Stimulated activated CD8-positive, alpha-beta memory T cell treated with anti-CD3 and anti-CD28 coated beads, Interleukin-15, amount 100 ng/mL, for 24 hours (primary cell): ENCODE measurements around the gene SSTR5.
A peak's percentile ranks its signal among the peaks of the same experiment; 100 is the strongest.

Experiments used
- DNase-seq: peaks from one replicate; pipeline ENCODE4 v3.0.0-alpha.2; 2020; ENCODE audit warnings: low read depth

SSTR5 gene

DNA sequence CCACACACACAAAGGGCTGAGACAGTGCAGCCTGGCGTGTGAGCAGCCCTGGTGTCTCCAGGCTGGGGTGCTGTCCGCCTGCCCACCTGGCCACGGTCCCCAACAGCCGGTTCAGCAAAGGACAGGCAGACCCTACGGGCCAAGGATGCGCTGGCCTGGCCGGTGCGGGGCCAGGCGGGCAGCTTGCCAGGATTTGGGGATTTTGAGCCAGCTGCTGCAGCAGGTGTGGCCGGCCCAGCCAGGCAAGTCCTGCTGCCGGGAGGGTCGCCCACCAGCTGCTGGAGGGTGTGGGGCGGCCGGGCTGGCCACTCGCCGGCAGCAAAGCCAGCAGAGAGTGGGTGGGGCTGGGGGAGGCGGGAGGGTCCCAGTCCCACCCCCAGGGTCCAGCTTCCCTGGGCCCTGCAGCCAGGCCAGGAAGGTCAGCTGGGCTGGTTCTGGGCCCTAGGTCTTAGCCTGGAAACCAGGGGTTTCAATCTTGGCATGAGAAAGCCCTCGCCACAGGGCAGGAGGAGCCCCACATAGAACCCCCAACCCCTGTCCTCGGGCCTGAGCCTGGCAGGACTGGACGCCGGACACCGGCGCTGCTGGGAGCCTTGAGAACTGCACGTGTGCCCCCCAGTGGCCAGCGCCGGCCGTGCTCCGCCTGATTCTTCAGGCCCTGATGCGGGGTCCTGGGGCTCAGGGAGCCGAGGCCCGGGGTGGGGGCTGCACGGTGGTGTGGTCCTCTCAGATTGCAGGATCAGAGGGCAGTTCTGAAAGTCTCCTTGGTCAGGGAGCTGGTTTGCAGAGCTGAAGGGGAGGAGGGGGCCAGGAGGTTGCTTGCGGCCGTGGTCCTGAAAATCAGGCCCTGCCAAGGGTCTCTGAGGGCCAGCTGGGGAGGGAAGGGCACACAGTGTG lies 17.6 kb upstream of the SSTR5 start:
- DNase-seq: peak; percentile 11

- no peak for DNase-seq
These were observed 17.0 kb upstream of the SSTR5 start for GRCh38 chr16:1055557-1055924.

DNA sequence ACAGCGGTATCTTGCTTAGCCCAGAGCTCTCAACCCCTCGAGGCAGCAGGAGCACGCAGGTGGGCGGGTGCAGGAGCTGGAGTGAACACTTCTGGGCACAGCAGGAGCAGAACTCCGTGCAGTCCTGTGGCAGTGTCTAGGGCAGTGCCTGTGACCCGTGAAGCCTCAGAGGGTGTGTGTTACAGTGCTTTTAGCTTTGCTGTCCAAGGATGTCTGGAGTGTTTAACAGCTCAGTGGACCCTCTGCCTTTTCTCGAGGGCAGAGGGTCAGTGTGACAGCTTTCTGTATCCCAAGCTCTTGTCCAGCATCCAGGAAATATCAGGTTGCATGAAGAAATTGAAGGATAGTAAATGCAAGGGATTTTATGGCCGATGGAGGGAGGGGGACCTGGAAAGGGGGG lies 16.4 kb upstream of the SSTR5 start:
- DNase-seq: no peak

DNA sequence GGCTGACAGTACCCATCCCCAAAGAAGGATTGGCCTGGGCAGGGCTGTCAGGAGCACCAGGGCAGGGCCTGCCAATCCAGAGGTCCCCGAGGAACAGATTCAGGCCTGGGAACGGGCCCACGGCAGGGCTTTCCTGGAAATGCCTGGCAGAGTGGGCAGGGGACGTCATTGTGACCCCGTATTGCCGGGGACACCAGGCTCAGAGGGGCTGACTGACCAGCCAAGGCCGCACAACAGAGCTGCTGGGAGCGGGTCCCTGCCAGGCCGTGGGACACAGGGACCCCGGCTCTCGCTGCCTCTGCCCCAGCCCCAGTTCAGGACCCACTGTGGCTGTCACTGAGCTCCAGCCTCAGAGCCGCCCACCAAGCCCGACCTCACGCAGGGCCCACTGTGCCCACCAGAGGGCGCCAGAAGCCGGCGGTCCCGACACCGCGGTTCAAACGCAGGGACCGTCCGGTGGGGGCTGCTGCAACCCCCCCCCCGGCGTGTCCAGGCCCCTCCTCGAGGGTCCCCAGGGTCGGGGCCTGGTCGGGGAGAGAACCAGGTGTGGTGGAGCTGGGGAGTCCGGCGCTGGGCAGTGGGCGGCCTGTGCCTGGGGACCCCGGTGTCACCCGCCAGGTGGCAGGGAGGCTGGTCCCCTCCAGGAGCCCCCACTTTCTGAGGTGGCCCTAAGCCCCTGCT lies 15.2 kb upstream of the SSTR5 start:
- DNase-seq: peak; percentile 78

- DNase-seq: no peak
These were observed 14.3 kb upstream of the SSTR5 start for GRCh38 chr16:1058216-1058615.

DNA sequence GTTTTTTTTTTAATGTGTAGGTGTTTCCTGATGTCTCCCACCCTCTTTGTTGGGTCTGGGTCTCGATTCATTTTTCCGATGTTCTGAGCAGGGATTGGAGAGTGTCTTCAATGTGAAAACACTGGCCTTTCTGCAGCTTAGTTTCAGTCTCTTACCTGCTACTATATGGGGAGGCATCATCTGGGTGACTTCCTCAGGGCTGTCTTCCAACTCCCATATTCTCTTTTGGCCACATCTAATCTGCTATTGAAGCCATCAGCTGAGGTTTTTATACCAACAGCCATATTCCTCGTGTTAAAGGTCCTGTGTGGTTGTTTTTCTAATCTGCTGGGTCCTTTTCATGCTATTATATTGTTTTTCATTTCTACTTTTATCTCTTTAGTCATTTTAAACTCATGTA lies 13.2 kb upstream of the SSTR5 start:
- no peak for DNase-seq

- no peak for DNase-seq
These were observed 11.9 kb upstream of the SSTR5 start for GRCh38 chr16:1060416-1061340.

- no peak for DNase-seq
These were observed 10.6 kb upstream of the SSTR5 start for GRCh38 chr16:1061769-1062505.

DNA sequence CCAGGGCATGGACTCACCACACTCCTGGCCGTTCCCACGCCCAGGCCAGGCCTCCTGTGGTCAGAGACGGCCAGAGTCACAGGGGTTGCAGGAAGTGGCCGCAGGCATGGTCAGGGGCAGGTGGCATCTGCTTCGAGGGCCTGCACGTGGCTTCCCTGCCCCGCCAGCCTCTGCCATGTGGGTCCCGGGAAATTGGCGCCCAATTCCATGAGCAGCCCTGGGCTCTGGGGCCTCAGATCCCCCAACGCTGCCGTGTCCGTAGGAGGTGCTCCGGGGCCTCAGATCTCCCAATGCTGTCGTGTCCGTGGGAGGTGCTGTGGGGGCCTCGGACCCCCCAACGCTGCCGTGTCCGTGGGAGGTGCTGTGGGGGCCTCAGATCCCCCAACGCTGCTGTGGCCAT lies 9.7 kb upstream of the SSTR5 start:
- DNase-seq: no peak

GRCh38 chr16:1063728-1064127 lies 8.8 kb upstream of the SSTR5 start:
- DNase-seq: no peak

DNA sequence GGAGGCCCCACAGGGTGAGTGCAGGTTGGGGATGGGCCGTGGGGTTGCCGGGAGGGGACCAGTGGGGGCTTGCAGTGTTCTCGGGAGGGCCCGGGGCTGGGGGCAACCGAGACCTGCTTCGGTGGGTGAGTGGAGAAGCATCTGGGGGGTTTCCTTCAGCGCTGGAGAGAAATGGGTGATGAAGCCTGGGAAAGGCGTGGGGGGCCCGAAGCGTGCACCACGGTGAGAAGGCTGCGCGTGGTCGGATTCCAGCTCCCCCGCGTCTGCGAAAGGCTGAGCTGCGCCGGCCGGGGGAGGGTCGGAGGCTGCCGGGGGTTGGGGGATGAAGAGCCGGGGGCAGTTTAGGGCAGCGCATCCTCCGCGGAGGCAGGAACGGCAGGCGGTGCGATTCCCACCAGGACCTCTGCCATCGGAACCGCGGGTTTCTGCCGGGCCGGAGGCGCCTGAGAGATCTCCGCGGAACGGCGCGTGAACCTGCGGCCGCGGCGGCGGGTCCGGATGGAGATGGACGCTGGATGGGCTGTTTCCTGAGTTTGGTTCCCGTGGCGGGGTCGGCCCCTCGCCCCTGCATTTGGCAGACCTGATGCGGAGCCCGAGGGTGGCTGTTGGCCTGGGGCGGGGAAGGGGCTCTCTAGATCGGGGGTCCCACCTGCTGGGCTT lies 6.9 kb upstream of the SSTR5 start:
- no peak for DNase-seq

DNA sequence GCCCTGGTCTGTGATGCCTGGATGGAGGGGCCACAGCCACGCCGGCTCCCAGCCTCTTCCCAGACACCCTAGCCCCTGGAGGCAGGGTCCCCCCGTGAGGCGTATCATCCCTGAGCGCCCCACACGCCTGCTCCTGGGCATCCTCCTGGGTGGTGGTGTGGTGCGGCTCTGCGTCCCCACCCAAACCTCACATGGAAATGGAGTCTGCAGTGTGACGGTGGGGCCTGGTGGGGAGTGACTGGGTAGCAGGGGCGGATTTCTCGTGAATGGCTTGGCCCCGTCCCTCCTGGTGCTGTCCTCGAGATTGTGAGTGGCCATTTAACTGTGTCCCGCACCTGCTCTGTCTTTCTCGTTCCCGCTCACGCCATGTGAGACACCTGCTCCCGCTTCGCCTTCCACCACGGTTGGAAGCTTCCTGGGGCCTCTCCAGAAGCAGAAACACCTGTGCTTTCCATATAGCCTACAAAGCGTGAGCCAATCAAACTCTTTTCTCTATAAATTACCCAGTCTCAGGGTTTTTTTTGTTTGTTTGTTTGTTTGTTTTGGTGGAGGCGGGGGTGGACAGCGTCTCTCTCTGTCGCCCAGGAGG lies 5.9 kb upstream of the SSTR5 start:
- DNase-seq: no peak

DNA sequence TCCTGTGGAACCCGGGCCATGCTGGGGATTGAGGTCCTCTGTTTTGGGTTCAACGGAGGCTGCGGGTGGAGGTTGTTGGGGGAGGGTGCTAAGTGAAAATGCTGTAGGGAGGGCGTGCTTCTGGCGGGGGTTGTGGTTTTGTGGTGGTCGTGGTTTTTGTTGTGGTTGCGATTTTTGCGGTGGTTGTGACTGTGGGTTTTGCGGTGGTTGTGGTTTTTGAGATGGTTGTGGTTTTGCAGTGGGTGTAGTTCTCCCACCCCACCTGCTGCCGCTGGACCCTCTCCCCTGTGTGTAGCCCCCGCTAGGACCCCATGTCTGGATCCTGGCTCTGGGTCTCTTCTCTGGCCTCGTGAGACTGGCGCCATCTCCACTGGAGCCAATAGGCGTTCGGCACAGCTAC lies 4.9 kb upstream of the SSTR5 start:
- no peak for DNase-seq

DNA sequence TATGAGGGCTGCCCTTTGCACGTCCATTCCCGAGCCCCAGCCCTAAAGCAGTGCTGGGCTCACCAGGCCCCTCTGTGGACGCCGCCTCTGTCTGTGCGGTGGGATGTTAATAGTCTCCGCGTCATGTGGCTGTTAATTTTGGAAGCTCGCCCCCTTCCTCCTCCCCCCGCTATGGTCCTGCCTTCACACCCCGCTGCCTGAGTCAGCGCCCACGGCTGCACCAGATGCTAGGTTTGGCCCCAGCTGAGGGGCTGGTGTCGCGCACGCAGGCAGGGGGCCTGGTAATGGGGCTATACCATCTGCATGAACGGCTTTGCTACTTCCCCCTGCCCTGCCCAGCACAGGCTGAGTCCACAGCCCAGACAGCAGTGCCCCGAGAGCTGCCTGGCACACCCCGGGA lies 4.1 kb upstream of the SSTR5 start:
- DNase-seq: no peak

DNA sequence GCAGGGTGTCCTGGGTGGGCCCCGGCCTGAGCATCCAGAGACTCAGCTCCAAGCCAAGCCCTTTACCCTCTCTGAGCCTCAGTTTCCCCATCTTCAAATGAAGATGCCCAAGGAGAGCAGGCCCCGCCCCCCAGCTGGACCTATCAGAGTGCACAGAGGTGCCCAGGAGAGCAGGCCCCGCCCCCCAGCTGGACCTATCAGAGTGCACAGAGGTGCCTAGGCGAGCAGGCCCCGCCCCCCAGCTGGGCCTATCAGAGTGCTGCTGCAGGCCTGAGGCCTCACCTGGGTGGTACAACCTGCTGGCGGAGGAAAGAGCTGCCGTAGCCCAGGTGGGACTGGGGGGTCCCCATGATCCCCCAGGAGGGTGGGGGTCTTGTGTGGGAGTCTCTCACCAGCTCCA lies 3.4 kb upstream of the SSTR5 start:
- no peak for DNase-seq

- no peak for DNase-seq
These were observed 2.3 kb upstream of the SSTR5 start for GRCh38 chr16:1070084-1070863.

DNA sequence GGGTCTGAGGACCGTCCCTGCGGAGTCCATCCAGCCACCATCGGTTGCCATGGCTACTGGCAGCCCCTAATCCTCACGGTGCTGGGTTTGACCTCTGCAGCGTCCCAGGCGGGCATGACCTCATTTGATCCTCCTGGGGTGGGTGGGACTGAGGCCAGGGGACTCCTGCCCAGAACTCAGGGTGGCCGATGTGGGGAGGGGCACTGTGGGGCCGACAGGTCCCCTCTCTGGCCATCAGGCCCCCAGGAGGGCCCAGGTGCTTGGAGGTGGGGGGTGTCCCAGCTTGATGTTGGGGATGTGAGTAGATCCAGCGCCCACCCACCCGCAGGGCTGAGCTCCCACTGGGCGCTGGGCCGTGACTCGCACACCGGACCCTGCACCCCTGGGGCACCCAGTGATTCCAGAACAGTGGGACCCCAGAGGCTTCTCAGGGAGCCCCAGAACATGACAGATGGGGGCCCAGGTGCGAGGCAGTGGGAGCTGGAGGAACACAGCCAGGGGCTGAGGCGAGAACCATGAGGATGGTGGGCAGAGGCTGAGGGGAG lies 1.6 kb upstream of the SSTR5 start:
- no peak for DNase-seq

GRCh38 chr16:1071561-1072225 lies 854 bp upstream of the SSTR5 start:
- DNase-seq: no peak

GRCh38 chr16:1073262-1073558 lies 663 bp downstream of the SSTR5 start:
- DNase-seq: no peak
